ENCODE results near the gene EIF5A. TPM values are rescaled to one million over a fixed set of nuclear protein-coding genes. Genes with fewer than 3 reads are reported as not detected.
A peak's percentile ranks its signal among the peaks of the same experiment; 100 is the strongest.
"Not testable (repeated sequence)": the region's sequence is repeated elsewhere in the genome, so short reads cannot be mapped to it uniquely, and the experiment has no call there.

The EIF5A gene
- total and polyA plus RNA-seq, 5 donors from 2014 or later: 210 to 631 (median 413) TPM

GRCh38 chr17:7337600-7337999, 30.2 kb downstream of the EIF5A start:
- not testable (repeated sequence) for H3K27me3 Mint-ChIP-seq; H3K9me3 ChIP-seq (ENCODE audit: control insufficient read depth in 2 of 2, low read length in 2 of 2); H3K9me3 Mint-ChIP-seq; H3K27me3 ChIP-seq (ENCODE audit: control insufficient read depth, insufficient read depth, low read length); ATAC-seq (ENCODE audit: low read depth in 2 of 2); DNase-seq
- Histone ChIP-seq H3K4me3 (ENCODE audit: low read depth, low read length) (peak overlapping the region; percentile 90), H3K4me1 (ENCODE audit: control insufficient read depth, insufficient read depth, low read length, poor library complexity, severe bottlenecking) (peaks cover 60% of the 10 kb centered on the region), H3K36me3 (ENCODE audit: control insufficient read depth, insufficient read depth, low read length) (peaks cover 29% of the 10 kb centered on the region), H3K27ac (ENCODE audit: insufficient read depth, low read length, poor library complexity, severe bottlenecking) (peak overlapping the region; percentile 78)
- Mint-ChIP-seq H3K4me3 (peak overlapping the region; percentile 94 to 99 (median 96)), H3K36me3 (peaks cover 18% of the 10 kb centered on the region), H3K4me1 (peaks cover 4 to 82% (median 30%) of the 10 kb centered on the region in 4 donors), H3K27ac (peak overlapping the region; percentile 86 to 97 (median 93))

DNA sequence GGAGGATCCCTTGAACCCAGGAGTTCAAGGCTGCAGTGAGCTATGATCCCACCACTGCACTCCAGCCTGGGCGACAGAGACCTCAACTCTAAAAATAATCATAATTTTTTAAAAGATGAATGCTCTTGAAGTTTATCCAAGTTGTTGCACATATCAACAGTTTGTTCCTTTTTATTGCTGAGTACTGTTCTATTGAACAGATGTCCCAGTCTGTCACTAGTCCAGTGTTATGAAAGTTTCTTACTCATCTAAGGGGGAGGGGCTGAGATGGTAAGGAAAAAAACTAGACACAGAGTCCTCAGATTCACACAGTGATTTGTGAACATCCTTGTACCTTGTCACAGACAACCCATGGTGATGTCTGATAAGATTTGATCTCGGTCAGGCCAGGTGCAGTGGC, 32.8 kb downstream of the EIF5A start:
- peaks cover 47% of the 10 kb centered on the region for H3K36me3 ChIP-seq (ENCODE audit: control insufficient read depth, insufficient read depth, low read length)
- DNase-seq: no peak
- Mint-ChIP-seq H3K36me3 (peaks cover 27% of the 10 kb centered on the region), H3K4me1 (peaks cover 7 to 65% (median 25%) of the 10 kb centered on the region in 4 donors), H3K9me3 (peaks cover 0 to 1% (median 0%) of the 10 kb centered on the region in 7 donors), H3K27me3 (no peaks in the 10 kb centered on the region), H3K27ac (peak overlapping the region in 2 of 3 donors; percentile 43 to 74), H3K4me3 (peak overlapping the region in 3 of 4 donors; percentile 59 to 85 (median 67))
- peaks cover 44% of the 10 kb centered on the region for H3K4me1 ChIP-seq (ENCODE audit: control insufficient read depth, insufficient read depth, low read length, poor library complexity, severe bottlenecking)
- no peak overlapping the region for H3K4me3 ChIP-seq (ENCODE audit: low read depth, low read length)
- no peaks in the 10 kb centered on the region for H3K9me3 ChIP-seq (ENCODE audit: control insufficient read depth in 2 of 2, low read length in 2 of 2)
- no peaks in the 10 kb centered on the region for H3K27me3 ChIP-seq (ENCODE audit: control insufficient read depth, insufficient read depth, low read length)
- no peak overlapping the region for H3K27ac ChIP-seq (ENCODE audit: insufficient read depth, low read length, poor library complexity, severe bottlenecking)
- ATAC-seq (ENCODE audit: low read depth in 2 of 2): no peak

GRCh38 chr17:7341842-7342241, 34.4 kb downstream of the EIF5A start:
- Histone ChIP-seq H3K27me3 (ENCODE audit: control insufficient read depth, insufficient read depth, low read length) (no peaks in the 10 kb centered on the region), H3K9me3 (ENCODE audit: control insufficient read depth in 2 of 2, low read length in 2 of 2) (no peaks in the 10 kb centered on the region), H3K27ac (ENCODE audit: insufficient read depth, low read length, poor library complexity, severe bottlenecking) (no peak overlapping the region), H3K4me3 (ENCODE audit: low read depth, low read length) (no peak overlapping the region), H3K4me1 (ENCODE audit: control insufficient read depth, insufficient read depth, low read length, poor library complexity, severe bottlenecking) (peaks cover 31% of the 10 kb centered on the region), H3K36me3 (ENCODE audit: control insufficient read depth, insufficient read depth, low read length) (peaks cover 60% of the 10 kb centered on the region)
- no peak overlapping the region for H3K4me3 Mint-ChIP-seq
- DNase-seq (no peak), ATAC-seq (ENCODE audit: low read depth in 2 of 2) (no peak)
- H3K27me3 Mint-ChIP-seq: no peaks in the 10 kb centered on the region
- H3K36me3 Mint-ChIP-seq: peaks cover 30% of the 10 kb centered on the region
- H3K9me3 Mint-ChIP-seq: peaks cover 0 to 1% (median 0%) of the 10 kb centered on the region in 7 donors
- H3K27ac Mint-ChIP-seq: no peak overlapping the region
- peaks cover 13 to 53% (median 23%) of the 10 kb centered on the region in 4 donors for H3K4me1 Mint-ChIP-seq

DNA sequence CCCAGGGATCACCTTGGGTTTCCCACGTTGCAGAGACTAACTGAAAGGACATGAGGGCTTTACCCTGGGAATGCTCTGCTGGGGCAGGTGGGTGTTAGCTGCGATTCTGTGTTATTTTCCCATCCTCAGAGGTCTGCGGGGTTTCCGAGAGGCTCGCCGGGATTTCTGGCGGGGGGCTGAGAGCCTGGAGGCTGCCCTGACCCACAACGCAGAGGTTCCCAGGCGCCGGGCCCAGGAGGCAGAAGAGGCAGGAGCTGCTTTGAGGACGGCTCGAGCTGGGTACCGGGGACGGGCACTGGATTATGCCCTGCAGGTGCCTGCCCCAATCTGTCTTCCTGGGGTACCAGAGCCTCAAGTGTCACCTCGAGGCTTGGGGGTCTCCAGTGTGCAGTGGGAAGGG, 35.8 kb downstream of the EIF5A start:
- Mint-ChIP-seq H3K27ac (peak overlapping the region in 1 of 3 donors; percentile 7), H3K4me1 (peaks cover 13 to 43% (median 17%) of the 10 kb centered on the region in 4 donors), H3K27me3 (no peaks in the 10 kb centered on the region), H3K9me3 (peaks cover 0 to 1% (median 0%) of the 10 kb centered on the region in 7 donors), H3K36me3 (peaks cover 22% of the 10 kb centered on the region), H3K4me3 (no peak overlapping the region)
- no peaks in the 10 kb centered on the region for H3K27me3 ChIP-seq (ENCODE audit: control insufficient read depth, insufficient read depth, low read length)
- no peak for ATAC-seq (ENCODE audit: low read depth in 2 of 2)
- peaks cover 74% of the 10 kb centered on the region for H3K36me3 ChIP-seq (ENCODE audit: control insufficient read depth, insufficient read depth, low read length)
- no peak overlapping the region for H3K27ac ChIP-seq (ENCODE audit: insufficient read depth, low read length, poor library complexity, severe bottlenecking)
- no peak overlapping the region for H3K4me3 ChIP-seq (ENCODE audit: low read depth, low read length)
- no peaks in the 10 kb centered on the region for H3K9me3 ChIP-seq (ENCODE audit: control insufficient read depth in 2 of 2, low read length in 2 of 2)
- no peak for DNase-seq
- H3K4me1 ChIP-seq (ENCODE audit: control insufficient read depth, insufficient read depth, low read length, poor library complexity, severe bottlenecking): peaks cover 17% of the 10 kb centered on the region

GRCh38 chr17:7346761-7347614, 39.6 kb downstream of the EIF5A start:
- no peaks in the 10 kb centered on the region for H3K27me3 ChIP-seq (ENCODE audit: control insufficient read depth, insufficient read depth, low read length)
- H3K9me3 Mint-ChIP-seq: peaks cover 0 to 1% (median 0%) of the 10 kb centered on the region in 7 donors
- H3K36me3 Mint-ChIP-seq: peaks cover 16% of the 10 kb centered on the region
- H3K4me1 ChIP-seq (ENCODE audit: control insufficient read depth, insufficient read depth, low read length, poor library complexity, severe bottlenecking): peaks cover 24% of the 10 kb centered on the region
- DNase-seq (no peak), ATAC-seq (ENCODE audit: low read depth in 2 of 2) (no peak)
- no peaks in the 10 kb centered on the region for H3K27me3 Mint-ChIP-seq
- no peaks in the 10 kb centered on the region for H3K9me3 ChIP-seq (ENCODE audit: control insufficient read depth in 2 of 2, low read length in 2 of 2)
- no peak overlapping the region for H3K4me3 ChIP-seq (ENCODE audit: low read depth, low read length)
- peak overlapping the region in 1 of 4 donors; percentile 48 for H3K4me3 Mint-ChIP-seq
- peaks cover 14 to 37% (median 20%) of the 10 kb centered on the region in 4 donors for H3K4me1 Mint-ChIP-seq
- H3K36me3 ChIP-seq (ENCODE audit: control insufficient read depth, insufficient read depth, low read length): peaks cover 54% of the 10 kb centered on the region
- peak overlapping the region in 1 of 3 donors; percentile 88 for H3K27ac Mint-ChIP-seq
- H3K27ac ChIP-seq (ENCODE audit: insufficient read depth, low read length, poor library complexity, severe bottlenecking): no peak overlapping the region

DNA sequence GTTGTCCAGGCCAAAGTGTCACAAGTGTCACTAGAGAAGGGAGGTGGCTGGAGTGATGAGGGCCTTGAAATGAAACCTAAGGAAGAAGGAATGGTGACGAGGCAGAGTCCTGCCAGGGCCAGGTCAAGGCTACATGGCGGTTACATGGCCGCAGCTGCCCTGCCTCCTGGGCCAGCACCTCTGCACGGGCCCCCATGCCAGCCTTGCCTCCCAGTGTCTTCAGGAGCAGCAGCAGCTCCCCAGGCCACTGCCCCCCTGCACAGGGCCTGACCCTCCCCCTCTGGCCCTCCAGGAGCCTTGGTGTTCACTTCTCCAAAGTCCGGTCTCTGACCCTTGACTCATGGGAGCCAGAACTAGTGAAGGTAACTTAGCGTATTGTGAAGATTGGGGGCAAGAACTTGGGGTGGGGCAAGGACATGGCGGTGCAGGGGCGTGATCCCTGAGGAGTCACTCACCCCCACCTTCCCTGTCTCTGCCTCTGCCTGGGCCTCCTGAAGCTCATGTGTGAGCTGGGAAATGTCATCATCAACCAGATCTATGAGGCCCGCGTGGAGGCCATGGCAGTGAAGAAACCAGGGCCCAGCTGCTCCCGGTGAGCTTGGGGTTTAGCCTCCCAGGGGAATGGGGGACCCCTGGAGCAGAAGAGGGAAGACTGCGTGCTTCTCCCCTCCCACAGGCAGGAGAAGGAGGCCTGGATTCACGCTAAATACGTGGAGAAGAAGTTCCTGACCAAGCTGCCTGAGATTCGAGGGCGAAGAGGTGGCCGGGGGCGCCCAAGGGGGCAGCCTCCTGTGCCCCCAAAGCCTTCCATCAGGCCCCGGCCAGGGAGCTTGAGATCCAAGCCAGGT, 40.4 kb downstream of the EIF5A start:
- H3K36me3 ChIP-seq (ENCODE audit: control insufficient read depth, insufficient read depth, low read length): peaks cover 46% of the 10 kb centered on the region
- Mint-ChIP-seq H3K4me1 (peaks cover 16 to 41% (median 22%) of the 10 kb centered on the region in 4 donors), H3K27me3 (no peaks in the 10 kb centered on the region), H3K4me3 (peak overlapping the region in 2 of 4 donors; percentile 41 to 48), H3K36me3 (peaks cover 16% of the 10 kb centered on the region), H3K27ac (peak overlapping the region in 1 of 3 donors; percentile 88), H3K9me3 (peaks cover 0 to 1% (median 0%) of the 10 kb centered on the region in 7 donors)
- ATAC-seq (ENCODE audit: low read depth in 2 of 2): no peak
- peaks cover 33% of the 10 kb centered on the region for H3K4me1 ChIP-seq (ENCODE audit: control insufficient read depth, insufficient read depth, low read length, poor library complexity, severe bottlenecking)
- H3K4me3 ChIP-seq (ENCODE audit: low read depth, low read length): no peak overlapping the region
- no peak for DNase-seq
- no peaks in the 10 kb centered on the region for H3K27me3 ChIP-seq (ENCODE audit: control insufficient read depth, insufficient read depth, low read length)
- no peaks in the 10 kb centered on the region for H3K9me3 ChIP-seq (ENCODE audit: control insufficient read depth in 2 of 2, low read length in 2 of 2)
- H3K27ac ChIP-seq (ENCODE audit: insufficient read depth, low read length, poor library complexity, severe bottlenecking): no peak overlapping the region

GRCh38 chr17:7348478-7349242, 41.2 kb downstream of the EIF5A start:
- Mint-ChIP-seq H3K27ac (peak overlapping the region in 2 of 3 donors; percentile 78 to 86), H3K4me1 (peaks cover 15 to 44% (median 22%) of the 10 kb centered on the region in 4 donors), H3K36me3 (peaks cover 14% of the 10 kb centered on the region), H3K9me3 (peaks cover 0 to 1% (median 0%) of the 10 kb centered on the region in 7 donors), H3K27me3 (no peaks in the 10 kb centered on the region), H3K4me3 (peak overlapping the region in 3 of 4 donors; percentile 21 to 86 (median 41))
- H3K4me1 ChIP-seq (ENCODE audit: control insufficient read depth, insufficient read depth, low read length, poor library complexity, severe bottlenecking): peaks cover 39% of the 10 kb centered on the region
- ATAC-seq (ENCODE audit: low read depth in 2 of 2) (no peak), DNase-seq (no peak)
- no peaks in the 10 kb centered on the region for H3K27me3 ChIP-seq (ENCODE audit: control insufficient read depth, insufficient read depth, low read length)
- peaks cover 38% of the 10 kb centered on the region for H3K36me3 ChIP-seq (ENCODE audit: control insufficient read depth, insufficient read depth, low read length)
- no peak overlapping the region for H3K27ac ChIP-seq (ENCODE audit: insufficient read depth, low read length, poor library complexity, severe bottlenecking)
- H3K9me3 ChIP-seq (ENCODE audit: control insufficient read depth in 2 of 2, low read length in 2 of 2): no peaks in the 10 kb centered on the region
- H3K4me3 ChIP-seq (ENCODE audit: low read depth, low read length): no peak overlapping the region
